DND-41 (cell line): Measurements from ENCODE around the gene PHACTR1.

Experiments
- ATAC-seq: fragments of 200-7000 bp; cut with Tn5 transposase; 3 replicates; pipeline ENCODE4 v1.9.1; 2021; ENCODE audit warnings: low read depth; ENCODE audit not compliant: insufficient read depth
- DNase-seq: peaks from one replicate; pipeline ENCODE4 v3.0.0-alpha.2; 2020
- H2AFZ ChIP-seq: 2 replicates; pipeline ENCODE4 v1.6.0; 2012; ENCODE audit warnings: low read depth, low read length
- H3K27ac ChIP-seq: 2 replicates; pipeline ENCODE4 v1.5.1; 2012; ENCODE audit warnings: low read length, inconsistent platforms
- H3K27me3 ChIP-seq: fragments of 200-600 bp; sonication (generic); 2 replicates; pipeline ENCODE4 v1.6.0; 2012; ENCODE audit warnings: low read length, mild to moderate bottlenecking, inconsistent platforms; ENCODE audit not compliant: insufficient read depth, poor library complexity
- H3K36me3 ChIP-seq: 2 replicates; pipeline ENCODE4 v1.5.1; 2012; ENCODE audit warnings: low read length, inconsistent platforms; ENCODE audit not compliant: insufficient read depth
- H3K4me1 ChIP-seq: 2 replicates; pipeline ENCODE4 v1.5.1; 2012; ENCODE audit warnings: mild to moderate bottlenecking, low read length; ENCODE audit not compliant: insufficient read depth
- H3K4me2 ChIP-seq: 2 replicates; pipeline ENCODE4 v1.6.0; 2012; ENCODE audit warnings: mild to moderate bottlenecking, moderate library complexity, low read length, inconsistent platforms; ENCODE audit not compliant: insufficient read depth
- H3K4me3 ChIP-seq, 2 experiments: fragments of 200-600 bp in 1 of 2; shearing (Covaris generic) in 1 of 2; 2 replicates each; pipeline ENCODE4 v1.5.1; 2012 to 2016; ENCODE audit warnings: inconsistent platforms in 2 of 2, low read length in 2 of 2, mild to moderate bottlenecking in 2 of 2, low read depth in 1 of 2, moderate library complexity in 1 of 2
- H3K79me2 ChIP-seq: 2 replicates; pipeline ENCODE4 v1.6.0; 2012; ENCODE audit warnings: low read length, inconsistent platforms; ENCODE audit not compliant: insufficient read depth
- H3K9ac ChIP-seq: 2 replicates; pipeline ENCODE4 v1.6.0; 2012; ENCODE audit warnings: low read depth, mild to moderate bottlenecking, inconsistent platforms, low read length, moderate library complexity
- H3K9me3 ChIP-seq: 2 replicates; pipeline ENCODE4 v1.5.1; 2012; ENCODE audit warnings: low read length, moderate library complexity, mild to moderate bottlenecking, inconsistent platforms; ENCODE audit not compliant: insufficient read depth, severe bottlenecking
- H4K20me1 ChIP-seq: 2 replicates; pipeline ENCODE4 v1.6.0; 2012; ENCODE audit warnings: low read length; ENCODE audit not compliant: insufficient read depth
- CTCF ChIP-seq: IDR thresholded peaks from 2 replicates; pipeline ENCODE4 v1.5.1; 2012; ENCODE audit warnings: borderline replicate concordance, low read length, moderate library complexity, mild to moderate bottlenecking; ENCODE audit not compliant: poor library complexity, severe bottlenecking; ENCODE audit errors: extremely low read depth
- EZH2 ChIP-seq: IDR thresholded peaks from 3 replicates; pipeline ENCODE4 v1.6.1; 2012; ENCODE audit warnings: borderline replicate concordance, low read depth, mild to moderate bottlenecking, moderate library complexity, low read length, inconsistent platforms; ENCODE audit not compliant: severe bottlenecking

Gene PHACTR1

GRCh38 chr6:12714022-12714421, 2.5 kb upstream of the PHACTR1 start:
- Histone ChIP-seq H3K4me1 (no peaks in the 10 kb centered on the region), H3K27ac (no peak overlapping the region), H3K79me2 (no peaks in the 10 kb centered on the region), H3K27me3 (no peaks in the 10 kb centered on the region), H3K9me3 (no peaks in the 10 kb centered on the region), H4K20me1 (no peaks in the 10 kb centered on the region), H3K4me2 (no peak overlapping the region), H3K4me3 (no peak overlapping the region), H3K36me3 (no peaks in the 10 kb centered on the region), H3K9ac (no peak overlapping the region), H2AFZ (no peak overlapping the region)
- ATAC-seq, result no peak
- DNase-seq, result no peak
- TF ChIP-seq EZH2 (no peak), CTCF (no peak)

- no peaks in the 10 kb centered on the region for H4K20me1 ChIP-seq
- no peak for DNase-seq
- H3K27ac ChIP-seq, result no peak overlapping the region
- no peaks in the 10 kb centered on the region for H3K4me1 ChIP-seq
- H2AFZ ChIP-seq, result no peak overlapping the region
- no peaks in the 10 kb centered on the region for H3K27me3 ChIP-seq
- ATAC-seq, result no peak
- H3K79me2 ChIP-seq, result no peaks in the 10 kb centered on the region
- H3K9ac ChIP-seq, result no peak overlapping the region
- H3K4me3 ChIP-seq, result no peak overlapping the region
- TF ChIP-seq EZH2 (no peak), CTCF (no peak)
- no peaks in the 10 kb centered on the region for H3K36me3 ChIP-seq
- H3K9me3 ChIP-seq, result no peaks in the 10 kb centered on the region
- H3K4me2 ChIP-seq, result no peak overlapping the region
Observed at GRCh38 chr6:12715437-12715836, 1.1 kb upstream of the PHACTR1 start.

- Histone ChIP-seq H3K27me3 (no peaks in the 10 kb centered on the region), H3K4me1 (no peaks in the 10 kb centered on the region), H3K27ac (no peak overlapping the region), H2AFZ (no peak overlapping the region), H3K9me3 (no peaks in the 10 kb centered on the region), H3K4me3 (no peak overlapping the region), H3K36me3 (no peaks in the 10 kb centered on the region), H4K20me1 (no peaks in the 10 kb centered on the region), H3K9ac (no peak overlapping the region), H3K79me2 (no peaks in the 10 kb centered on the region), H3K4me2 (no peak overlapping the region)
- DNase-seq (no peak), ATAC-seq (no peak)
- TF ChIP-seq EZH2 (no peak), CTCF (no peak)
Observed at GRCh38 chr6:12717356-12717755, 789 bp downstream of the PHACTR1 start.

GRCh38 chr6:12718015-12718414, 1.4 kb downstream of the PHACTR1 start:
- ATAC-seq (no peak), DNase-seq (no peak)
- H4K20me1 ChIP-seq, result no peaks in the 10 kb centered on the region
- H3K36me3 ChIP-seq, result no peaks in the 10 kb centered on the region
- H3K4me2 ChIP-seq, result no peak overlapping the region
- H3K4me1 ChIP-seq, result no peaks in the 10 kb centered on the region
- TF ChIP-seq EZH2 (no peak), CTCF (no peak)
- no peak overlapping the region for H3K9ac ChIP-seq
- H3K79me2 ChIP-seq, result no peaks in the 10 kb centered on the region
- no peaks in the 10 kb centered on the region for H3K27me3 ChIP-seq
- H2AFZ ChIP-seq, result no peak overlapping the region
- no peak overlapping the region for H3K4me3 ChIP-seq
- no peaks in the 10 kb centered on the region for H3K9me3 ChIP-seq
- H3K27ac ChIP-seq, result no peak overlapping the region
